Testis (tissue), 2 donors: ENCODE measurements around the gene DNAJB6.

ENCODE experiments used
- CTCF ChIP-seq, 3 experiments: fragments of 450-650 bp in 2 of 3; fragments of 200-600 bp in 1 of 3; sonication (generic) in 1 of 3; IDR thresholded peaks; one replicate each; pipeline ENCODE4 v1.5.1; 2016 to 2019; ENCODE audit warnings: antibody characterized with exemption in 3 of 3, mild to moderate bottlenecking in 2 of 3, moderate library complexity in 1 of 3
- POLR2A ChIP-seq: fragments of 450-650 bp; IDR thresholded peaks from one replicate; pipeline ENCODE4 v1.6.1; 2017; ENCODE audit warnings: antibody characterized with exemption, mild to moderate bottlenecking, moderate library complexity

DNA sequence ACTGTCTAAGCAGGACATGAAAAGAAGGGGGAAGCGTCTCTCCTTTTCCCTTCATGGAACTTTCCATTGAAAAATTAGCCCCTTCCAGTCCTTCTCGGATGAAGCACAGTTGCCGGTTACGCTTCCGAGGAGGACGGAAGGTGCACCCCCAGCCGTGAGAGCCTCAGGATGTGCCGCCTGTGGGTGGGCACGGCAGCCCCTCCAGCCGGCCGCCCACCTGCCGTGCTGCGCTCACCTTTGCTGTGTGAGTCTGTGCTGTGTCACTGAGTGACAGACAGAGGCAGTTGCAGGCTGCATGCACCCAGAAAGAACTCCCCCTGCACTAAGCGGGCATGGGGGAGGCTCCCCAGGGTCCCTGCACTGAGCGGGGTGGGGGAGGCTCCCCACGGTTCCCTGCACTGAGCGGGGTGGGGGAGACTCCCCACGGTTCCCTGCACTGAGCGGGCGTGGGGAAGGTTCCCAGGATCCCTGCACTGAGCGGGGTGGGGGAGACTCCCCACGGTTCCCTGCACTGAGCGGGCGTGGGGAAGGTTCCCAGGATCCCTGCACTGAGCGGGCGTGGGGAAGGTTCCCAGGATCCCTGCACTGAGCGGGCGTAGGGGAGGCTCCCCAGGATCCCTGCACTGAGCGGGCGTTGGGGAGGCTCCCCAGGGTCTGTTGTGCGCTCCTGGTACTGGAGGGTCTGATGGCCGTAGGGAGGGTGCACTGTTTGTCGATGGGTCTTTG is 74.2 kb downstream of the DNAJB6 start:
- TF ChIP-seq CTCF (IDR thresholded peaks at IDR 0.05) (no peak), POLR2A (no peak)
